ENCODE measurements around the gene ADAMTSL1.

ADAMTSL1 gene

GRCh38 chr9:18666348-18666747 is 192.4 kb downstream of the ADAMTSL1 start:
- TF ChIP-seq CTCF (IDR thresholded peaks at IDR 0.05; ENCODE audit: extremely low read depth, insufficient read depth, missing control alignments) = no peak
- DNase-seq (ENCODE audit: low spot score) = no peak
- in situ Hi-C loops (cut with MboI; ENCODE audit: low pct_unique_long_range_greater_than_20kb, low sequenced_read_pairs, unreplicated experiment) = no loop called here

DNA sequence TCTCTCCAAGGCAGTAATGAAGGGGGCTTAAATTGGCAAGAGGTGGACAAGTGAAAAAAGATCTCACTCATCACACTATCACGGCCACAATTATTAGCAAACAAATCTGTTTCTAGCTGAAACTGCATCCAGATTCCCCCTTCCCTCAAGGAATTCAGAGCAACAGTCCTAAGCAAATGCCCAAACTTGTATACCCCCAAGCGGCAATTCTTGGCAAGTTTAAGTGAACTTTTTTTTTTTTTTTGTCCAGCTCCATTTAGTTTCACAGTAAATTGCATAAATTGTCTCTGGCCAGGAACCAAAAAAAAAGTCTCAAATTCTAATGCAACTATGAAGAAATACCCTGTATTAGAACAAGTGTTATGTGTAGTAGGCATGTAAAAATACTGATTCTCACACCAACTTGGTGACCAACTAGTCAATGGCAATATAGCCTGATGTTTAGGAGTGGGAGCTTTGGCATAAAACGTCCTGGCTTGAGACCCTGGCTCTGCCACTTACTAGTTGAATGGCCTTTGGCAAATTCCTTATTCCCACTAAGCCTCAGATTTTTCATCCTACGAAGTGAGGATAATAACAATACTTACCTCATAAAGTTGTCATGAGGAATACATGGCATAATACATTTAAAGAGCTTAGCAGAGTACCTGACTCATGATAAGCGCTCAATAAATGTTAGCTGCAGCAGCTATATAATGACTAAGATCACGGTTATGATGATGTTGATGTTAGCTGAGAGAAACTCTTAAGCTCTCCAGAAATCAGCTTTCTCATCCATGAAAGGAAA is 193.2 kb downstream of the ADAMTSL1 start:
- DNase-seq (ENCODE audit: low spot score) = no peak
- no peak for TF ChIP-seq CTCF (IDR thresholded peaks at IDR 0.05; ENCODE audit: extremely low read depth, insufficient read depth, missing control alignments)
- in situ Hi-C loops (cut with MboI; ENCODE audit: low pct_unique_long_range_greater_than_20kb, low sequenced_read_pairs, unreplicated experiment) = no loop called here

- no peak for TF ChIP-seq CTCF (IDR thresholded peaks at IDR 0.05; ENCODE audit: extremely low read depth, insufficient read depth, missing control alignments)
- DNase-seq (ENCODE audit: low spot score) = no peak
- in situ Hi-C loops (cut with MboI; ENCODE audit: low pct_unique_long_range_greater_than_20kb, low sequenced_read_pairs, unreplicated experiment) = no loop called here
Observed at GRCh38 chr9:18668944-18669343, 195.0 kb downstream of the ADAMTSL1 start.

DNA sequence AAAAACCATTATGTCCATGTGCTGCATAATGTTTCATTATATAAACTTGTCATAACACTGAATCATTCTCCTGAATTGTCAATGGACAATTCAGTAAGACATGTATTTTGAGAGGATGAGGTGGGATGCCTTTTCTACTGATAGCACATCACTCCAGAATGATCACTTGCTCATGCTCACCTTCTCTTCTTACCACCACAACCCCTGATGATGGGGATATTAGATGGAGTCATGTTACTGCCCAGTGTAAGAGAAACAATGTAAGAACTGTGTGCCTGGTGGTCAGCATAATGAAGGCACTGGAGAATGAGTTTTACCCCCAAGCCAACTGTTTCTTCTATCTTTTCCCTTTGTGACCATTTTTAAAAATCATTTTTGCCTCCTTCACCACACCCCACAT is 198.8 kb downstream of the ADAMTSL1 start:
- no peak for TF ChIP-seq CTCF (IDR thresholded peaks at IDR 0.05; ENCODE audit: extremely low read depth, insufficient read depth, missing control alignments)
- in situ Hi-C loops (cut with MboI; ENCODE audit: low pct_unique_long_range_greater_than_20kb, low sequenced_read_pairs, unreplicated experiment) = no loop called here
- no peak for DNase-seq (ENCODE audit: low spot score)

- in situ Hi-C loops (cut with MboI; ENCODE audit: low pct_unique_long_range_greater_than_20kb, low sequenced_read_pairs, unreplicated experiment) = no loop called here
- TF ChIP-seq CTCF (IDR thresholded peaks at IDR 0.05; ENCODE audit: extremely low read depth, insufficient read depth, missing control alignments) = no peak
- no peak for DNase-seq (ENCODE audit: low spot score)
Observed at GRCh38 chr9:18673179-18673578, 199.2 kb downstream of the ADAMTSL1 start.

- no peak for DNase-seq (ENCODE audit: low spot score)
- no peak for TF ChIP-seq CTCF (IDR thresholded peaks at IDR 0.05; ENCODE audit: extremely low read depth, insufficient read depth, missing control alignments)
- in situ Hi-C loops (cut with MboI; ENCODE audit: low pct_unique_long_range_greater_than_20kb, low sequenced_read_pairs, unreplicated experiment) = no loop called here
Observed at GRCh38 chr9:18675332-18675731, 201.4 kb downstream of the ADAMTSL1 start.
